HCEC 1CT (cell line): ENCODE data around the gene CPT2.

ENCODE experiments used
- DNase-seq: peaks from one replicate; pipeline ENCODE4 v3.0.0-alpha.2; 2017

Gene CPT2

DNA sequence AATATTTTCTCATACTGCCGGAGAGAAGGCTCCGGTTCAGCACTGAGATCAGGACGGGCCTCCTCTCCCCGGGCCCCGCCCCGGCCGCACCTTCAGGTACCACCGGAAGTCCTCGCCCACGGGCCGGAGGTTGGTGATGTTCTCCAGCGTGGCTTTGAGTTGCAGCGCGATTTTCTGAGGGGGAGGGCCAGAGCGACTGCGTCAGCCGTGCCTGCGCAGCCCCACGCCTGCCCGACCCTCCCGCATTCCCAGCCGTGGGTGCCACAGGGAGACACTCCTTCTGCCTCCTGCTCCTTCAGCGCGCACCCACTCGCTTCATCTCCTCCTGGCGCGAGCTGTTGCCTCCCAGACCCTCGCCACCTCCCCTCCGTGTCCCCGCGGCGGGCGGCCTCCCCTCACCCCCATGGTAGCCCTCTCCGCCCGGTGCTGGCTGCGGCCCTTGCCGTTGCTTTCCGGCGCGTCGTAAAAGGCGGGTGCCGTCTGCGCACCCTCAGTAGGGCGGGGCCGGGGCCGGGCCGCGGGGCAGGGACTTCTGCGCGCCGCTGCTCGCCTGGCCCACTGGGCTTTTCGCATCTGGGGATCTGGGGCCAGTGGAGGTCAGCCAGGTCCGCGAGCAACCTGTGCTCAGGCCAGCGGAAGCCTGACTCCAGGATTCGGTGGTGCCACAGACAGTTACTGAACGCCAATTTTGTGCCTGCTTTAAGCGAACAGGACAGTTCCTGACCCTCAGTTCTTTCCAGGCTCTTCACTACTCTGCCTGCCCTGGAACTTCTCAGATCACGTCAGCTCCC is 23.7 kb downstream of the CPT2 start, which contains the start of gene CZIB:
Gene CZIB (minus strand): TSS at position 464 of the 791 bp plus-strand sequence. CDS start 59 bp downstream, at position 405.
- peak; percentile 84 for DNase-seq

DNA sequence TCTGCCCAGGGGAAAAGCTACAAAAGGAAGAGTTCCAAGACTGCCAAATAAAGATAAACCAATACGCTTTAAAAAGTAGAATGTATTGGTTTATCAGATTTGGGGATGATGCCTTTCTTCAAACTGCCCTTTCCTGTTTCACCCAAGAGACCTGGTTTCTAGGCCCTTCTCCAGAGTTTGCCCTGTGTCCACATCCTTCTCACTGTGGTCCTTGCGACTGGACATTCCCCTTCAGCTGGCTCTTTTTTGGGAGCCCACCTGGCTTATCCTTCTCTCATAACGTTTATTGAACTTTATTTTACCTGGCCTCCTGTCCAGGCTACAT is 24.3 kb downstream of the CPT2 start:
- no peak for DNase-seq

DNA sequence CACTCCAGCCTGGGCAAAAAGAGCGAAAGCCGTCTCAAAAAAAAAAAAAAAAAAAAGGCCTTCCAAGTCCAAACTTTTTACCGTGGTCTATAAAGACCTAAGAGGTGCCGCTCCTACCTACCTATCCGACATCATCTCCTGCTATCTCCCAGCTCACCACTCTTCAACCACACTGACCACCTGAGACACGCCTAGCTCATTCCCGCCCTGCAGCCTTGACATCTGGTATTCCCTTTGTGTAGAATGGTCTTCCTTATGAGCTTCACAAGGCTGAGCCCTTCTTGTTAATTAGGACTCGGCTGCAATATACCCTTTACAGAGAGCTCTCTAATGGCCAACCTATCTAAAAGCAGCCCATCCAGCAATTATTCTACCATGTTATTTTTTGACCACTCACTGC is 41.0 kb downstream of the CPT2 start:
- DNase-seq: no peak

- DNase-seq: peak; percentile 95
Measured at GRCh38 chr1:53238197-53239155, 41.9 kb downstream of the CPT2 start, which contains the start of gene MAGOH. TSS of gene MAGOH (minus strand) at chr1:53238518. CDS start at chr1:53238448, 70 bp downstream.

- DNase-seq: no peak
Measured at GRCh38 chr1:53241828-53242227, 45.2 kb downstream of the CPT2 start.

DNA sequence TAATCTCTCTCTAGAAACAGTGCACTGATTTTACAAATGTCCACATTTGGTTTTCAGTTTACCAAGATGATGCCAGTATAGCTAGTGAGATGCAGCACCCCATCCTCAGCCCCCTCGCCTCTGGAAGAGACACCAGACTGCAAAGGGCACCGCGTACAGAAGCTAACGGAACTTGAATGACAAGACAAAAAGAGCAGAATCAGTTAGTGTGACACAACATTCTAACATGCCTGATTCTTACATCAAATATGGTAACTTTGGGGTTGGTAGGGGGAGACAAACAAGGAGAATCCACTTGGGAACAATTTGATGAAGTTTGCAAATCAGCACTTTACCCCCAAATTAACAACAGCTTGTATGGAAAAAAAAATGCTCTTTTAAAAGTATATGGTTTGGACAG is 45.8 kb downstream of the CPT2 start:
- no peak for DNase-seq

- DNase-seq: no peak
Measured at GRCh38 chr1:53244141-53244540, 47.5 kb downstream of the CPT2 start.

DNA sequence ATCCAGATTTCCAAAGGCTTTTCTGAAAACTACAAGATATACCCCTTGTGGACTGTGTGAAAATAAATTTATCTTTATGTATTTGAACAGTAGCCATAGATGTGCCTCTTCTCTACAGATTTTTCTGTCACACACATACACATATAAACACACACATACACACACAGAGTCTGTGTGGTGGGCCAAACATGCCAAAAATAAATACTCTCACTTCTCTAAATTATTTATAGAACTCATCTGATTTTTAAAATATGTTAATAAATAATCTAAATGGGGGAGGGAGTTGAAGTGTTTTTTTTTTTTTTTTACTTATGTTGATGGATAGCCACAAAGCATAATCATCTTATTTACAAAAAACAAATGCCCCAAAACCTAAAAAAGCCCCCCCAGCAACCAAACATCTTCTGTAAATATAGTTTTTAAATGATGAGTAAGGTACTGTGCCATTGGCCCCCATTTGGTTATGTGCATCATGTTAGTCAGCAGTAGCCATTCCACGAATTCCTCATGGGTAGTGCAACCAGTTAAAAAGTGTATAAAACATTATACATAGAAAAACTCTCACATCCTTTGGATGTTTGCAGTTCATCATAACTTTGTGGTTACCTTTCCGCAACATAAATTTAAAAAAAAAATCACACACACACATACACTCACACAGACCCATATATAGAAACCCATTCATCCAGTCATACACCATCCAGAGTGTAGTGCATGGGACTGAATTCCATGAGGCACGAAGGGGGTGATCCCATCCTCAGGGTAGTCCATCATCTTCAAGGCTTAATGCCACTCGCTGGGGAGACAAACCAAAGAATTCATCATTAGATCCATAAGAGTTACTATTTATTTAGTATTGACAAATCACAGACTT is 49.9 kb downstream of the CPT2 start:
- DNase-seq: peak; percentile 90

- no peak for DNase-seq
Measured at GRCh38 chr1:53249706-53250105, 53.1 kb downstream of the CPT2 start.

- no peak for DNase-seq
Measured at GRCh38 chr1:53250325-53250724, 53.7 kb downstream of the CPT2 start.

DNA sequence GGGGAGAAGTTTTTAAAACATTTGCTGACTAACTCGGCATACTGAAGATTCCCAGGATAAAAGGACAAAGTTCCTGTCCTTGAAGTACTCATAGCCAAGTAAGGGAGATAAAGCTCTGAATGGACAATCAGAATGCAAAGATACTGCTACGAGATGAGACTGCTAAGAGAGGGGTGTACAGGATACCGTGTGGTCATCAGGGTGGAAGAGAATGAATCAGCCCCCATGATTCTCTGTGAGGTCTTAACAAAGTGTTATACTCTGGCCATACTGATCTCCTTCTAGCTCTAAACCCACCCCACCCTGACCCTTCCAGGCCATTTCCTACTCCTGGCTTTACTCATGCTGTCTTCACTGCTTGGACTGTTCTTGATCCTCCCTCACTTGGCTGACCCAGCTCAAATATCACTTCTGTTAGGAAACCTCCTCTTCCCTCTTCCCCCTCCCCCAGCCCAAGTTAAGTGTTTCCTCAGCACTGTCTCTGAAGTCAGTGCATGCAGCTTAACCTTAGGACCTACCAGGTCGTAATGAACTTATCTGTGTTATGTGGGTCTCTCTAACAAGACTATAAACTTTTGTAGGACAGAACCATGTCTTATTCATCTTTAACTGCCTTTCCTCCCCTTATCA is 57.5 kb downstream of the CPT2 start:
- DNase-seq: no peak

- DNase-seq: no peak
Measured at GRCh38 chr1:53255031-53255430, 58.4 kb downstream of the CPT2 start.

DNA sequence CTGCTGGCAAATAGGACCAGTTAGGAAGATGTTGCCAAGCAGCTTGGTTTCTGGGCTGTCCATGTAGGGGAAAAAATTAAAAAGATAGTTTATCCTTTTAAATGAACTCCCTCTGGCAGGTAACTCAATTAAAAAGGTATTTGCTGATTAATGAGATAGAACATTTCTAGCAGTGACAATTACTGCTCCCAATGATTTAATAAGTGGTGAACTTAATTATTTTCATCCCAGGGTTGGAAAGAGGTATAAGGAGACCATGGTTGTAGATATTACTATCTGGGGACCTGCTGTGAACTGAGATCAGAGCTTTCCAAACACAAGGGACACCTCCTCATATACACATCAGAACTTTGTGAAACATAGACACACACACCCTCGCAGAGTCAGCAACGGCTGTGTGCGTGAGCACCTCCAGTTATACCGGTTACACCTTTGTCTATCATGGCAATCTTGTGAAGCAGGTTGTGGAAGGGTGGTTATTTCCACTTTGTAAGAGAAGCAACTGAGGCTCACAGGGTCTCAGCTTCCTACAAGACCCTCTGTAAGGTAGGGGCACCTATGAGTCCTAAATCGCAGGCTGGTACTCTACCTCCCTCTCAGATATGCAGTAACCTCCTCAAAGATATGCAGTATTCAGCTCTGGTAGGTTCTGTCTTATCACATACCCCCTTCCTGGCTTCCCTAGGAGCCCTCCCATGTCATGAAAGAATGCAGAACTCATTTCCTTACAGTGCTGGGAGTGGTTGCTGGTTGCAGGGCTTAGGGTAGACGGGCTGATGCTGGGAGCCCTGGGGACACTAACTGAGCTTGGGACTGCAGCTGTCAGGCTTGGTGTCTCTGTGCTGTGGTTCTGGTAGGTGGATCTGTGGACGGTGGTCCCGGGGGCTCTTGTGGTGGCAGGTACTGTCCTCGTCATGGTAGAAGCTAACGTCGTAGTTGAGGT is 60.2 kb downstream of the CPT2 start:
- no peak for DNase-seq

DNA sequence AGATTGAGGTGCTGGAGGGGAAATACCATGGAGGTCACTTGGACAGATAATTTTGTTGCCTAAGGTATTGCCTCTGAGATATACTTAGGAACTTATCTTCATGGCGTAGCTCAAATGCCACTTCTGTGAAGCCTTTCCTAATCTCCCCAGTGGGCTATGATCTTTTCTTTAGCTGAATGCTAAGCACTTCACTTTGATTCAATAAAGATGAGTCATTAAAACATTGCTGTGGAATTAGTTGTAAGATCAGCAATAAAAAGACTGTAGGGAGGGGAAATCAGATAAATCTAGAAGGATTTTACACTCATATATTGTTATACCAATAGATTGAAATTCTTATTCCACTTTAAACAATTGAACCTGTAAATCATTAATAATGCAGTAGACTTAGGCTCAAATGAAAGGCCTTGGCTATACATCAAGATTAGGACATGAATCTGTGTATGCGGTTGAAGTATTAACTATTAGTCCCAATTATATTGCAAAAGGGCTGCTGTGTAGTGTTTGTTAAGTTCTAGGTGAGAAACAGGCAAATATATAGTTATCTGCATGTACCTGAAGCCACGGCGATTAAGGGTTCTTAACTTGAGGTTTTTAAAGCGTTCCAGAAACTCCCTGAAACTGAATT is 60.9 kb downstream of the CPT2 start:
- no peak for DNase-seq

DNA sequence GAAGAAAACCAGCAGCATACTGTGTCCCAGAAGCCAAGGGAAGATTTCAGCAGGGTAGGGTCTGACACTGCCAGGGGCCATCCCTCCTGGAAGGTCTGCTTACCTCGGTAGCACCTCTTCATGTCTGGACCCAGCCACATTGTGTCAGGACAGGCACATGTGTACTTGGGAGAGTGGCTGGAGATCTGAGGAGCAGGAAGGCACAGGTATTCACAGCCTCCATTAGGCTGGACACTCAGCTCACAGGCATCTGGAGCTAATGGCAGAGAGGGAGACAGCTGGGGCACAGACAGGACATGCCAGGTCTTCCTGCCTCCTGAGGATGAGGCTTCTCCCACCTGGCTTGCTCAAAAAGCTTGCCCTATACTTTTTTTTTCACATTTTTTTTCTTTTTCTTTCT is 61.6 kb downstream of the CPT2 start:
- DNase-seq: no peak

DNA sequence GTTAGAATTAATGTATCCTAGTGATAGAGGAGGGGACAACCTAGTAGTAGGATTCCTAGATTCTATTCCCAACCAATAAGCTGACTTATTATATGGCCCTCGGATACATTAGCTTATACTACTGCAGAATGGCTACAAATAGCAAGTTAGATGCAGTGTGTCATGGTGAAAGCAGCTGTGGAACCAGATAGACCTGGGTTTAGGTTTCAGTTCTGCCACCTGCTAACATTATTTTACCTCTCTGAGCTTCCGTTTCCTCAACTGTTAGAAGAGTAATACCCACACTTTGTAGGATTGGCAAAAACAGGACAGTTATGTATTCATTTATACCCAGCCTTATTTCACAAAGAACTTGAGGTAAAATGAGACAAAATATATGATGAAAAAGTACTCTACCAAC is 63.3 kb downstream of the CPT2 start:
- no peak for DNase-seq

DNA sequence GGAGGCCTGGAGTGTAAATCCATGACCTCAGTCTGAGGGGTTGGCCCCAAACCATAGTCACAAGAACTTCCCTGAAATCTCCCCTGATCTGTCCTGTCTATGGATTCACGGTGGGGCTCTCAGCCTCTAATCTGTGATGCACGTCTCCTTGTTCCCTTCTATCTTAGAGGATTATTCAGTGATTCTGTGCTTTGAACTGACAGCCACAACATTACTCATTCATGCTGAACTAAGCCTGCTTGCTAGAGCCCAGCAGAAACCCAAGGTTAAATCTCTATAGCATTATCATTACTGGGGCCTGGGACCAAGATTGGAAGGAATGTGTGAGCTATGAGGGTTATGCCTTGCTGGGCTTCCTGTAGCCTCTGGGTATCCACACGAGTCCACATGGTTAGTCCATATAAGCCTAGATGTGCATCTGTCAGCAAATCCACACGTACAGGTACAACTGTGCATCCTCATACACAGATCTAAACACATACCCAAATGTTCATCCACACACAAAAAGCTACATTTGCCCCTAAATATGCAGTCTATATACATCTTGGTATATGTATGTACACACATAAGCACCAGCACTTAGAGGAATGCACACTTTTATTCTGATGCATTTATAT is 64.1 kb downstream of the CPT2 start:
- DNase-seq: no peak

- no peak for DNase-seq
Measured at GRCh38 chr1:53262000-53262399, 65.4 kb downstream of the CPT2 start.
